NCI-H1105 (cell line): ENCODE data around the gene ADCY5.
"Not testable (repeated sequence)": the region's sequence is repeated elsewhere in the genome, so short reads cannot be mapped to it uniquely, and the experiment has no call there.

Experiments used
- DNase-seq: peaks from one replicate; lab custom pipeline; 2025; lab: John Stamatoyannopoulos, UW

The ADCY5 gene

GRCh38 chr3:123258359-123258758 lies 190.5 kb downstream of the ADCY5 start:
- no peak for DNase-seq

- DNase-seq: no peak
Observed at GRCh38 chr3:123256256-123256655, 192.6 kb downstream of the ADCY5 start.

GRCh38 chr3:123246866-123247265 lies 202.0 kb downstream of the ADCY5 start:
- no peak for DNase-seq

DNA sequence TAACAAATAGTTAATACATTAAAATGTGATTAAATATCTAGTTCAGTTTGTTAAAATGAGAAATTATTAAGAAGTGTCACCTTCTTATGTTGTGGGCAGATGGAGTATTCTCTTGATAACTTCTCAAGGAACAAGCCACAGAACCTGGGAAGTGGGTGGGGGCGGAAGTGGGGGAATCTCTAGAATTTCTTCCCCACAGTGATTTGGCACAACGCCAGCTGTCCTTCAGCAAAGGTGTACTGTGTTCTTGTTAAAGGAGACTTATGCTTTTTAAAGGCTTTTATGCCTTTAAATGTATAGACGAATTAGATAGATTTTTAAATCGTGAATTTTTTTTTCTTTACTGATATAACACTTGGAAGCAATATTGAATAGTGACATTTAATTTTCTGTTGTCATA lies 204.8 kb downstream of the ADCY5 start:
- no peak for DNase-seq

- no peak for DNase-seq
Observed at GRCh38 chr3:123239756-123240155, 209.1 kb downstream of the ADCY5 start.

- DNase-seq: not testable (repeated sequence)
Observed at GRCh38 chr3:123239186-123239585, 209.7 kb downstream of the ADCY5 start.

DNA sequence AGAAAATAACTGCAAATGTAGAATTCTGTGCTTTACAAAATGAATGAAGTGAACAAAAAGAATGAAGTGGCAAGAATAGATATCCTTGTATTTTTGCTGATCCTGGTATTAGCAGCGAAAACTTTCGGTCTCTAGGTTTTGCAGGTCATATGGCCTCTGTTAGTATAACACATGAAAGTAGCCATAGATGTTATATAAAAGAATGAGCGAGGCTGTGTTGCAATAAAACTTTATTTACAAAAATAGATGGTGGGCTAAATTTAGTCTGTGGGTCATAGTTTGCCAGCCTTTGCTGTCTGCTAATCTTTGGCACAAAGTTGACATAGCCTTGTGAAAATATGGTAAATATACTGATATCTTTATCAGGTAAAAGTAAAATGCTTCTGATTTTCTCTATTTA lies 212.0 kb downstream of the ADCY5 start:
- no peak for DNase-seq
